HG03442 (cell line): ENCODE data around the gene ALKBH6.

ENCODE experiments used
- ATAC-seq: cut with Tn5 transposase; IDR thresholded peaks from one replicate; pipeline ENCODE4 v1.9.1; 2021; ENCODE audit warnings: mild to moderate bottlenecking, moderate library complexity; ENCODE audit not compliant: unreplicated experiment

The ALKBH6 gene

GRCh38 chr19:35960432-35960972, 53.5 kb downstream of the ALKBH6 start:
- ATAC-seq, result no peak

- ATAC-seq, result no peak
Measured at GRCh38 chr19:35959968-35960320, 54.1 kb downstream of the ALKBH6 start.
